K562 (cell line): Measurements from ENCODE around the gene DPH7. TPM values are rescaled to one million over a fixed set of nuclear protein-coding genes. Genes with fewer than 3 reads are reported as not detected.

Experiments used
- ATAC-seq: fragments of 200-7000 bp; cut with Tn5 transposase; 3 replicates; pipeline ENCODE4 v1.9.1; 2020; ENCODE audit warnings: moderate library complexity
- BruUV-seq: library from RNA; stranded (reverse); fragments of 400-500 nt; replicated peaks from 2 replicates; lab custom pipeline; 2021; lab: Mats Ljungman, UMichigan
- CTCF ChIA-PET: fragments of 300-600 bp; formaldehyde crosslinking; extraction: SDS; loops from one replicate; lab custom pipeline; 2021; ENCODE audit warnings: low intra/inter-chr PET ratio; lab: Yijun Ruan, JAX
- POLR2A ChIA-PET: fragments of 300-600, 350-650 bp; sonication (Branson Sonifier 250); formaldehyde crosslinking; extraction: SDS; loops from one replicate; lab custom pipeline; 2021; ENCODE audit warnings: antibody characterized with exemption, inconsistent platforms; lab: Yijun Ruan, JAX
- DNase-seq, 4 experiments: peaks; one replicate each; pipeline versions ENCODE4 v3.0.0 to v3.0.0-alpha.2; 2011 to 2018; ENCODE audit warnings: low spot score in 3 of 4, mixed read lengths in 3 of 4; ENCODE audit errors: extremely low read depth in 1 of 4
- FAIRE-seq: peaks from 2 replicates; lab custom pipeline; 2011; peaks lifted over from hg19 to GRCh38; lab: Jason Lieb, UNC
- H2AFZ ChIP-seq: 2 replicates; pipeline ENCODE4 v1.6.0; 2011; ENCODE audit warnings: low read depth, low read length, control low read depth, inconsistent platforms
- H3K27ac ChIP-seq: fragments of 200-600 bp; 3 replicates; pipeline ENCODE4 v1.8.0; 2011; ENCODE audit warnings: low read depth, mild to moderate bottlenecking, control low read depth, inconsistent platforms, low read length, moderate library complexity, mixed read lengths; ENCODE audit errors: extremely low read depth
- H3K27me3 ChIP-seq, 2 experiments: fragments of 300-600 bp in 1 of 2; 2 replicates in 1 of 2; 3 replicates in 1 of 2; pipeline versions ENCODE4 v1.6.0 to v1.8.0; 2011; ENCODE audit warnings: inconsistent platforms in 2 of 2, low read length in 2 of 2, mild to moderate bottlenecking in 1 of 2, mixed read lengths in 1 of 2, moderate library complexity in 1 of 2; ENCODE audit not compliant: control insufficient read depth in 2 of 2, insufficient read depth in 2 of 2
- H3K36me3 ChIP-seq: fragments of 300-600 bp; 3 replicates; pipeline ENCODE4 v1.8.0; 2011; ENCODE audit warnings: mild to moderate bottlenecking, low read length, inconsistent platforms; ENCODE audit not compliant: control insufficient read depth, insufficient read depth
- H3K4me1 ChIP-seq, 2 experiments: fragments of 200-600 bp in 1 of 2; replicated peaks in 1 of 2; 2 replicates in 1 of 2; 3 replicates in 1 of 2; pipeline versions ENCODE4 v1.5.1 to v1.8.0; 2011; ENCODE audit warnings: inconsistent platforms in 2 of 2, low read length in 2 of 2, mild to moderate bottlenecking in 1 of 2, mixed read lengths in 1 of 2, moderate library complexity in 1 of 2; ENCODE audit not compliant: control insufficient read depth in 2 of 2, insufficient read depth in 2 of 2
- H3K4me2 ChIP-seq: 2 replicates; pipeline ENCODE4 v1.6.1; 2011; ENCODE audit warnings: low read length, control low read depth, inconsistent platforms, mixed read lengths; ENCODE audit not compliant: insufficient read depth
- H3K4me3 ChIP-seq: fragments of 200-600 bp; sonication (generic), shearing (Covaris generic); 2 replicates; pipeline ENCODE4 v1.5.1; 2016; ENCODE audit warnings: control low read depth, inconsistent platforms
- H3K79me2 ChIP-seq: fragments of 200-600 bp; 3 replicates; pipeline ENCODE4 v1.8.0; 2011; ENCODE audit warnings: low read length, inconsistent platforms; ENCODE audit not compliant: control insufficient read depth, insufficient read depth
- H3K9ac ChIP-seq, 2 experiments: 2 replicates each; pipeline versions ENCODE4 v1.6.0 to v1.6.1; 2011; ENCODE audit warnings: low read depth in 2 of 2, low read length in 2 of 2, control low read depth in 1 of 2, inconsistent platforms in 1 of 2, mild to moderate bottlenecking in 1 of 2, mixed read lengths in 1 of 2; ENCODE audit not compliant: insufficient read depth in 1 of 2
- H3K9me1 ChIP-seq: one replicate; pipeline ENCODE4 v1.6.0; 2011; ENCODE audit warnings: inconsistent platforms, mild to moderate bottlenecking, low read length, moderate library complexity; ENCODE audit not compliant: control insufficient read depth, insufficient read depth
- H3K9me3 ChIP-seq: replicated peaks from 2 replicates; pipeline ENCODE4 v1.5.1; 2011; ENCODE audit warnings: low read depth, low read length, inconsistent platforms; ENCODE audit not compliant: control insufficient read depth, insufficient read depth
- H4K20me1 ChIP-seq: replicated peaks from 2 replicates; pipeline ENCODE4 v1.6.1; 2011; ENCODE audit warnings: low read length, inconsistent platforms, mixed read lengths; ENCODE audit not compliant: control insufficient read depth, insufficient read depth
- BRF2 ChIP-seq: IDR thresholded peaks from 3 replicates; pipeline ENCODE4 v1.6.1; 2011; ENCODE audit warnings: borderline replicate concordance, mild to moderate bottlenecking; ENCODE audit not compliant: insufficient read length, insufficient read depth
- FOXJ3 ChIP-seq: sonication (generic); formaldehyde crosslinking; IDR thresholded peaks from 2 replicates; pipeline ENCODE4 v1.4.0; 2020; ENCODE audit warnings: mild to moderate bottlenecking, missing genetic modification reagents
- HDAC8 ChIP-seq: fragments of 450-650 bp; IDR thresholded peaks from 2 replicates; pipeline ENCODE4 v1.6.1; 2016; ENCODE audit warnings: mild to moderate bottlenecking, missing genetic modification characterization, moderate library complexity, missing compliant biosample characterization
- MECOM ChIP-seq: fragments of 250-450 bp; sonication (Bioruptor Pico); IDR thresholded peaks from 2 replicates; pipeline ENCODE4 v1.8.0; 2022; ENCODE audit warnings: inconsistent platforms
- POLR2G ChIP-seq: fragments of 200-400 bp; formaldehyde crosslinking; IDR thresholded peaks from 2 replicates; pipeline ENCODE4 v1.6.1; 2017; ENCODE audit warnings: low read depth, mild to moderate bottlenecking, antibody characterized with exemption, low read length, moderate library complexity
- PRPF4 ChIP-seq: fragments of 200-400 bp; formaldehyde crosslinking; IDR thresholded peaks from one replicate; pipeline ENCODE4 v1.6.1; 2017; ENCODE audit warnings: low read length, low read depth, mild to moderate bottlenecking; ENCODE audit not compliant: insufficient read depth, poor library complexity, severe bottlenecking
- RFX1 ChIP-seq: fragments of 450-650 bp; IDR thresholded peaks from 2 replicates; pipeline ENCODE4 v1.6.1; 2016; ENCODE audit warnings: mild to moderate bottlenecking, moderate library complexity
- SMAD2 ChIP-seq: fragments of 150-350 bp; IDR thresholded peaks from 2 replicates; pipeline ENCODE4 v1.6.1; 2014; ENCODE audit warnings: low read depth, mild to moderate bottlenecking, low read length
- SP1 ChIP-seq: sonication (generic); formaldehyde crosslinking; IDR thresholded peaks from 2 replicates; pipeline ENCODE4 v1.8.1; 2022; ENCODE audit warnings: mild to moderate bottlenecking, missing genetic modification reagents
- ZNF253 ChIP-seq: fragments of 250-450 bp; sonication (Bioruptor Pico); conservative IDR thresholded peaks from 2 replicates; pipeline ENCODE4 v1.6.1; 2021; ENCODE audit warnings: mild to moderate bottlenecking
- ZNF639 ChIP-seq, 2 experiments: fragments of 200-800 bp in 1 of 2; sonication (Bioruptor generic) in 1 of 2; sonication (generic) in 1 of 2; formaldehyde crosslinking in 1 of 2; IDR thresholded peaks in 1 of 2; conservative IDR thresholded peaks in 1 of 2; 2 replicates each; pipeline versions ENCODE4 v1.5.0 to v1.6.1; 2016 to 2020; ENCODE audit warnings: missing compliant biosample characterization in 1 of 2, missing genetic modification characterization in 1 of 2, missing genetic modification reagents in 1 of 2
- WGBS: fragments of 100-300 bp; shearing (Covaris generic); methylation state at CpG from one replicate; pipeline ENCODE4 v1.1.6; 2016; ENCODE audit warnings: low coverage, mixed read lengths; ENCODE audit not compliant: insufficient coverage; ENCODE audit errors: missing lambda C conversion rate; 5-methylcytosine and 5-hydroxymethylcytosine counted together
- in situ Hi-C: fragments of 300-500 bp; cut with MboI; formaldehyde crosslinking; loops from 4 replicates; pipeline ENCODE4 v1.15.0; 2018; ENCODE audit warnings: inconsistent platforms, mixed read lengths
- intact Hi-C: fragments of 100-400 bp; cut with micrococcal nuclease; formaldehyde crosslinking; loops from 2 replicates; pipeline ENCODE4 v1.14.2; 2022
- polyA plus RNA-seq, 8 experiments: library from polyadenylated mRNA; depleted of rRNA in 4 of 8; stranded (reverse) in 5 of 8; unstranded in 3 of 8; fragments of >200 nt; fragmentation: Nextera tagmentation in 2 of 8; fragmentation: Illumina TruSeq in 1 of 8; extraction: Ambion mirVana in 2 of 8; extraction: Trizol in 1 of 8; gene quantifications; 2 replicates each; pipeline versions ENCODE4 v1.2.1 to v1.2.3, GENCODE V29; 2011 to 2014; ENCODE audit warnings: inconsistent platforms in 1 of 8, missing spikeins in 1 of 8
- total RNA-seq, 7 experiments: library from RNA; depleted of rRNA in 6 of 7; stranded (reverse); fragments of >200 nt in 6 of 7; fragmentation: Illumina TruSeq in 2 of 7; extraction: Trizol in 2 of 7; gene quantifications; 2 replicates each; pipeline versions ENCODE4 v1.2.1 to v1.2.3, GENCODE V29; 2011 to 2021; ENCODE audit warnings: low replicate concordance in 1 of 7

The DPH7 gene
- total and polyA plus RNA-seq, 9 of the 15 experiments (the other 6 are each of a cell fraction or from before 2014, with no cell fraction given): 13.9 to 68.6 (median 41.3) TPM

GRCh38 chr9:137556069-137556838 lies 22.5 kb downstream of the DPH7 start:
- H4K20me1 ChIP-seq: peaks cover 5% of the 10 kb centered on the region; the same call in 1 of the 2 replicates
- peaks cover 2 to 15% of the 10 kb centered on the region in 2 experiments; a peak in 4 of 5 replicates for H3K4me1 ChIP-seq
- WGBS: 92% methylated on average over 24 of the region's 24 CpGs
- no peaks in the 10 kb centered on the region for H3K27me3 ChIP-seq
- in situ Hi-C loops: no loop called here
- ChIA-PET POLR2A (no interaction called here), CTCF (interaction anchor here (0.5 kb wide), 1 partner anchor 1270 kb away, joined by 3 read pairs; no protein-coding TSS in a partner anchor)
- no peaks in the 10 kb centered on the region for H3K9me1 ChIP-seq
- ATAC-seq (no peak), FAIRE-seq (no peak), DNase-seq (no peak)
- no peak overlapping the region for H3K4me2 ChIP-seq
- no peaks in the 10 kb centered on the region for H3K9me3 ChIP-seq
- intact Hi-C loops: loop anchor here (10.0 kb wide), 1 partner anchor 119 kb away; no protein-coding TSS in a partner anchor
- no peak overlapping the region for H3K27ac ChIP-seq
- peak overlapping the region in 1 of 2 experiments; percentile 75; a peak in 2 of 4 replicates for H3K9ac ChIP-seq
- H2AFZ ChIP-seq: no peak overlapping the region
- H3K4me3 ChIP-seq: no peak overlapping the region
- no peak for TF ChIP-seq SP1
- 0 out of 2 replicates have a peak, but pooled peaks have one; percentile 32 for TF ChIP-seq POLR2G
- TF ChIP-seq RFX1: peak; percentile 63; the same call in 1 of the 2 replicates
- no TSS peak for BruUV-seq
- peaks cover 18% of the 10 kb centered on the region for H3K79me2 ChIP-seq
- peaks cover 73% of the 10 kb centered on the region for H3K36me3 ChIP-seq

- 92% methylated on average over 10 of the region's 10 CpGs for WGBS
- in situ Hi-C loops: no loop called here
- no peak overlapping the region for H3K27ac ChIP-seq
- no peak for DNase-seq
- ChIA-PET CTCF (no interaction called here), POLR2A (interaction anchor here (1.0 kb wide), 1 partner anchor 13 kb away, joined by 4 read pairs; no protein-coding TSS in a partner anchor)
- peaks cover 2 to 22% of the 10 kb centered on the region in 2 experiments; a peak in 4 of 5 replicates for H3K4me1 ChIP-seq
- no peaks in the 10 kb centered on the region for H3K9me3 ChIP-seq
- no peak for ATAC-seq
- no peak for FAIRE-seq
- H3K9ac ChIP-seq: peak overlapping the region in 1 of 2 experiments; percentile 60; a peak in 1 of 4 replicates
- no peaks in the 10 kb centered on the region for H3K27me3 ChIP-seq
- no peak overlapping the region for H3K4me2 ChIP-seq
- H4K20me1 ChIP-seq: peaks cover 5% of the 10 kb centered on the region; the same call in 1 of the 2 replicates
- no peak overlapping the region for H3K4me3 ChIP-seq
- peaks cover 68% of the 10 kb centered on the region for H3K36me3 ChIP-seq
- H3K79me2 ChIP-seq: peaks cover 18% of the 10 kb centered on the region
- no TSS peak for BruUV-seq
- no peak overlapping the region for H2AFZ ChIP-seq
- no peaks in the 10 kb centered on the region for H3K9me1 ChIP-seq
- intact Hi-C loops: loop anchor here (10.0 kb wide), 1 partner anchor 120 kb away; no protein-coding TSS in a partner anchor
- no peak for TF ChIP-seq ZNF639 (CRISPR knock-in tag; conservative IDR thresholded peaks at IDR 0.05 in 1 of 2, IDR thresholded peaks at IDR 0.05 in 1 of 2)
- no peak for TF ChIP-seq ZNF253 (CRISPR knock-in tag)
- TF ChIP-seq MECOM (CRISPR knock-in tag): no peak
- TF ChIP-seq HDAC8 (tag): no peak
- no peak for TF ChIP-seq BRF2
- TF ChIP-seq SMAD2: no peak
- TF ChIP-seq PRPF4: no peak
- TF ChIP-seq FOXJ3 (CRISPR knock-in tag): no peak
Observed at GRCh38 chr9:137555179-137555578, 23.5 kb downstream of the DPH7 start.
